Retinal pigment epithelial cell (primary cell): ENCODE measurements around the gene PAM16.

Experiments used
- DNase-seq: peaks from one replicate; pipeline ENCODE4 v3.0.0-alpha.2; 2010; ENCODE audit warnings: low read depth
- H3K4me3 ChIP-seq: 2 replicates; pipeline ENCODE4 v1.5.1; 2011; ENCODE audit warnings: mild to moderate bottlenecking, low read length, control low read depth, moderate library complexity
- TF ChIP-seq, protein P1 (sequence below): conservative IDR thresholded peaks from 2 replicates; pipeline ENCODE4 v1.5.1; 2011; ENCODE audit warnings: low read depth, low read length, control low read depth, inconsistent platforms

PAM16 gene

GRCh38 chr16:4318967-4319366 is 32.2 kb downstream of the PAM16 start:
- TF ChIP-seq, protein P1, sequence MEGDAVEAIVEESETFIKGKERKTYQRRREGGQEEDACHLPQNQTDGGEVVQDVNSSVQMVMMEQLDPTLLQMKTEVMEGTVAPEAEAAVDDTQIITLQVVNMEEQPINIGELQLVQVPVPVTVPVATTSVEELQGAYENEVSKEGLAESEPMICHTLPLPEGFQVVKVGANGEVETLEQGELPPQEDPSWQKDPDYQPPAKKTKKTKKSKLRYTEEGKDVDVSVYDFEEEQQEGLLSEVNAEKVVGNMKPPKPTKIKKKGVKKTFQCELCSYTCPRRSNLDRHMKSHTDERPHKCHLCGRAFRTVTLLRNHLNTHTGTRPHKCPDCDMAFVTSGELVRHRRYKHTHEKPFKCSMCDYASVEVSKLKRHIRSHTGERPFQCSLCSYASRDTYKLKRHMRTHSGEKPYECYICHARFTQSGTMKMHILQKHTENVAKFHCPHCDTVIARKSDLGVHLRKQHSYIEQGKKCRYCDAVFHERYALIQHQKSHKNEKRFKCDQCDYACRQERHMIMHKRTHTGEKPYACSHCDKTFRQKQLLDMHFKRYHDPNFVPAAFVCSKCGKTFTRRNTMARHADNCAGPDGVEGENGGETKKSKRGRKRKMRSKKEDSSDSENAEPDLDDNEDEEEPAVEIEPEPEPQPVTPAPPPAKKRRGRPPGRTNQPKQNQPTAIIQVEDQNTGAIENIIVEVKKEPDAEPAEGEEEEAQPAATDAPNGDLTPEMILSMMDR, result no peak
- H3K4me3 ChIP-seq, result peak overlapping the region; percentile 85
- DNase-seq, result no peak

GRCh38 chr16:4318451-4318910 is 32.6 kb downstream of the PAM16 start:
- H3K4me3 ChIP-seq, result peak overlapping the region; percentile 85
- DNase-seq, result no peak
- TF ChIP-seq, protein P1, result no peak

GRCh38 chr16:4317532-4318450 is 33.3 kb downstream of the PAM16 start:
- H3K4me3 ChIP-seq, result peak overlapping the region; percentile 85
- TF ChIP-seq, protein P1, result no peak

DNA sequence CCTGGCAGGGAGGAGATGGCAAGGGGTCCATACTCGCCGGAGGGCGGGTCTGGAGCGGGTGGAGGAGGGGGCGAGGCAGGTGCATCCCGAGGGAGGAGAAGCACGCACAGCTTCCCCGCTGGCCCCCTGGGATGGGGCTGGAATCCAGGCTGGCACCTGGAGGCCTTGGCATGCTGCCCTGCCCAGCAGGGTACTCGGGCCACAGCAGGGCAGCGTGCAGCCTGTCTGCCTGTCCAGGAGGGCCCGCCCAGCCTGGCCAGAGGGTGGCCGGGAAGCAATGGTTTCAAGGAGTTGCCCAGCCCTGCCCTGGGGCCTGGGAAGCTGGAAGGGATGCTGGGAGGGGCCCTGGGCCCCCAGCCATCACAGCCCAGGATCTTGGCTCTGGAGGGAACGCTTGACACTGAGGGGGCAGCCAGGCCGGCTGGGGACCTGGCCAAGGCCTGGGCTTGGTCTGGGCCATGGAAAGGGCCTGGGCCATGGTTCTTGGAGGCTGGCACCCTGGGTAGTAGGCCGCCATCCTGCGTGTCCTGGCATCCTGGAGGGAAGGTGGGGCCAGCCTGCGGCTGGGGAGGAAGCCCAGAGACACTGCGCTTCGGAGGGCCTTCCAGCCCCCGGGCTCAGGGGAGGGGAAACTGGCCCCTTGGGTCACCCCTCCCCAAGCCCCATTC is 34.1 kb downstream of the PAM16 start:
- peak overlapping the region; percentile 85 for H3K4me3 ChIP-seq
- no peak for DNase-seq

More at GRCh38 chr16:4317532-4318450, 33.3 kb downstream of the PAM16 start:
- DNase-seq, result no peak

DNA sequence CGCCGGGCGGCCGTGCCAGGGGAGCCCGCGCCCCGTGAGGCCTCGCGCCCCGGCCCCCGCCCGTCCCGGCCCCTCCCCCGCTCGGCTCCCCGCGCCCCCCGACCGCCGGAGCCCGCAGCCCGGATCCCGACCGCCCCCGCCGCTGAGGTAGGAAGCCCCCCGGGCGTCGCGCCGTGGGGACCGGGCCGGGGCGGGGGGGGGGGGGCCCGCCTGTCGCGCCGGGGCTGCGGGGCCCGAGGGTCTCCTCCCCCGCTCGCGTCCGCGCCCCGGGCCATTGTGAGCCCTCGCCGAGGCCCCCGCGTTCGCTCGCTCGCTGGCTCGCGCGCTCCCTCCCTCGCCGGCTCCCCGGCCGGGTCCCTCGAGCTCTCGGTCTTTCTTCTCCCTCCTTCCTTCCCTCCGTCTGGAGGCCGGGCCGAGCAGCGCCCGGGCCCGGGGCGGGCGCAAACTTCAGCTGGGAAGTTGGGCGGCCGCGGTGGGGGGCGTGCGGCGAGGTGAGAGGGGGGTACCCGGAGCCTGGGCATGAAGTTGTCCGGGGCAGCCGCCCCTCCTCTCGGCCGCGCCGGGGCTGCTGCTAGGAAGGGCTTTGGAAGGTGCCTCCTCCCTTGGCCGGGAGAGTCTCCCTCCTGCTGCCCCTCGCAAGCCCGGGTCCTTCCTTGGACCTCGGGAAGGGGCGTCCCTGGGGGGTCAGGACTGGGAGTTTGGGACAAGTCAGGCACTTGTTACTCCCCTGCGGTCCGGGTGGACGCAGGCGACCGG is 34.8 kb downstream of the PAM16 start:
- H3K4me3 ChIP-seq, result peak overlapping the region; percentile 85
- TF ChIP-seq, protein P1, result no peak
- DNase-seq, result no peak

More for the DNA sequence above, 34.1 kb downstream of the PAM16 start:
- TF ChIP-seq, protein P1, result no peak

DNA sequence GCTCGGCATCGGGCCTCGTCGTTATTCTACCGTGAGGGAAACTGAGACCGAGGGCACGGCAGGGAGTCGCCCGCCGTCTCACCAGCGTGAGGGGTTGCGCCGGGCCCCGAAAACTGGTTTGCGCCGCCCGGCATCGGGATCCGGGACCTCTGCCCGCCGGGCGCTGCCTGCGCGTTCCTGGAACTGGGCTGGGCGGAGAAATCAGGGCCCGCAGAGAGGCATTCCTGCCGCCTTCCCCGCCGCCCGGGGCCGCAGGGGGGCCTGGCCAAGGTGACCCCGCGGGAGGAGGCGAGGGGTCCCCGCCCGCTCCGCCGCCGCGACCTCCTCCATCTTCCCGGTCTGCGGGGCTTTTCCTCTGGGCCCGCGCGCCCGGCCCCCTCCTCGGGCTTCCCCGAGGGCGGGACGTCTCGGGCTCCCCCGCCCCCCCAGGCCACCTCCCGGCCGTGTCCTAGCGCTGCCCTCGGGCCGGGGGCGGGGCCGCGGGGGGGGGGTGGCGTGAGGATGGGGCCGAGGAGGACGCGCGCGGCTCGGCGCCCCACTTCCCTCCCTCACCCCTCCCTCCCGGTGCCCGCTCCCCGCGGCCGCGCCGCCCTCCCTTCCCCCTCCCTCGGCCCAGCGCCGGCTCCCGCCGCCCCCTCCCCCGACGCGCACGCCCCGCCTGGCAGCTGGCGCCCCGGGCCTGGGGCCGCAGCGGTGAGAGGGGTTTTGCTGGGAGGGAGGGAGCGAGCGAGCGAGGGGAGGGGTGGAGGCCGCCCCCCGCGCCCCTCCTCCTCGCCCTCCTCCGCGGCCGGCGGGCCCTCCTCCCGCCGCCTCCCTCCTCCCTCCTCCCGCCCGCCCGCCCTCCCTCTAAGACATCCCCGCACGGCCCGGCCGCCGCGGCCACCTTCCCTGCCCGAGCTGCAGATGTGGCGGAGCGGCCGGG is 35.7 kb downstream of the PAM16 start, which contains the start of gene GLIS2:
GLIS2 (plus strand) TSS at position 882 of the 922 bp plus-strand sequence. CDS start 16,214 bp downstream, outside the sequence.
- TF ChIP-seq, protein P1, result no peak
- peak within 1 kb of the TSS; percentile 85 for H3K4me3 ChIP-seq
- no peak for DNase-seq
